SK-N-SH (cell line): ENCODE results near the gene LRRC3B.

Experiments used
- ELF1 ChIP-seq: IDR thresholded peaks from 2 replicates; pipeline ENCODE4 v1.4.0; 2012
- EZH2phosphoT487 ChIP-seq: fragments of 200-600 bp; sonication (generic); IDR thresholded peaks from 2 replicates; pipeline ENCODE4 v1.6.1; 2017; ENCODE audit warnings: low read depth, mixed run types, mild to moderate bottlenecking, antibody characterized with exemption, moderate library complexity, borderline replicate concordance
- GATA2 ChIP-seq: sonication (generic); formaldehyde crosslinking; IDR thresholded peaks from 2 replicates; pipeline ENCODE4 v1.5.0; 2020; ENCODE audit warnings: mild to moderate bottlenecking, missing genetic modification reagents
- JUND ChIP-seq: IDR thresholded peaks from 2 replicates; pipeline ENCODE4 v1.4.0; 2012
- MEF2A ChIP-seq: IDR thresholded peaks from 2 replicates; pipeline ENCODE4 v1.4.0; 2012; ENCODE audit warnings: low read depth, borderline replicate concordance
- NFIC ChIP-seq: IDR thresholded peaks from 2 replicates; pipeline ENCODE4 v1.4.0; 2012; ENCODE audit warnings: borderline replicate concordance
- POLR2AphosphoS5 ChIP-seq: IDR thresholded peaks from 2 replicates; pipeline ENCODE4 v1.6.1; 2012; ENCODE audit warnings: low read depth, low read length
- SIN3A ChIP-seq: IDR thresholded peaks from 2 replicates; pipeline ENCODE4 v1.6.1; 2012; ENCODE audit warnings: low read depth, mild to moderate bottlenecking, low read length, moderate library complexity, borderline replicate concordance
- TAF1 ChIP-seq: IDR thresholded peaks from 2 replicates; pipeline ENCODE4 v1.6.1; 2012; ENCODE audit warnings: low read depth, mild to moderate bottlenecking, low read length, moderate library complexity, borderline replicate concordance
- YY1 ChIP-seq: IDR thresholded peaks from 2 replicates; pipeline ENCODE4 v1.4.0; 2012; ENCODE audit warnings: low read depth, mild to moderate bottlenecking
- TF ChIP-seq, protein P1 (sequence below): fragments of 200-600 bp; sonication (generic); IDR thresholded peaks from 2 replicates; pipeline ENCODE4 v1.6.1; 2017; ENCODE audit warnings: antibody characterized with exemption, mild to moderate bottlenecking, moderate library complexity
- TF ChIP-seq, protein P2 (sequence below): IDR thresholded peaks from 2 replicates; pipeline ENCODE4 v1.6.1; 2012; ENCODE audit warnings: mild to moderate bottlenecking, low read depth, low read length, moderate library complexity
- TF ChIP-seq, protein P3 (sequence below): IDR thresholded peaks from 2 replicates; pipeline ENCODE4; 2012

DNA sequence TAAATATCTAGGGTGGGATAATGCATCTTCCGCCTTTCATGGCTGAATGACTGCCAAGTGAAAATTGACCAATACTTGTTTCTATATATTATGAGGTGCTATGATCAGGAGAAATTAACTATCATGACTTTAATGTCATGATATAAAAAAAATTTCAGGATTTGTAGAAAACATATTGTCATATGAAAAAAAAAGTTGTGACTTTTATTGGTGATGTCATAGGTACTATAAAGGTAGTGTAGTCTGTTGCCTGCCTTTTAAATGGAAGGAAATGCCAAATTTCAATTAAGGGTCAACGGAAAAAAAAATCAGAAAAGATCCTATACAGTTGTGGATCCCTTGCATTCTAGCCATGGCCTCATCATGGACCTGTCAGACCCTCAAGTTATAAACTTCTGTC is 15.5 kb downstream of the LRRC3B start:
- TF ChIP-seq ELF1 (no peak), JUND (no peak), MEF2A (no peak), YY1 (no peak), NFIC (no peak), SIN3A (no peak), GATA2 (CRISPR knock-in tag) (no peak), TAF1 (no peak), POLR2AphosphoS5 (no peak), EZH2phosphoT487 (no peak)
- TF ChIP-seq, protein P1, sequence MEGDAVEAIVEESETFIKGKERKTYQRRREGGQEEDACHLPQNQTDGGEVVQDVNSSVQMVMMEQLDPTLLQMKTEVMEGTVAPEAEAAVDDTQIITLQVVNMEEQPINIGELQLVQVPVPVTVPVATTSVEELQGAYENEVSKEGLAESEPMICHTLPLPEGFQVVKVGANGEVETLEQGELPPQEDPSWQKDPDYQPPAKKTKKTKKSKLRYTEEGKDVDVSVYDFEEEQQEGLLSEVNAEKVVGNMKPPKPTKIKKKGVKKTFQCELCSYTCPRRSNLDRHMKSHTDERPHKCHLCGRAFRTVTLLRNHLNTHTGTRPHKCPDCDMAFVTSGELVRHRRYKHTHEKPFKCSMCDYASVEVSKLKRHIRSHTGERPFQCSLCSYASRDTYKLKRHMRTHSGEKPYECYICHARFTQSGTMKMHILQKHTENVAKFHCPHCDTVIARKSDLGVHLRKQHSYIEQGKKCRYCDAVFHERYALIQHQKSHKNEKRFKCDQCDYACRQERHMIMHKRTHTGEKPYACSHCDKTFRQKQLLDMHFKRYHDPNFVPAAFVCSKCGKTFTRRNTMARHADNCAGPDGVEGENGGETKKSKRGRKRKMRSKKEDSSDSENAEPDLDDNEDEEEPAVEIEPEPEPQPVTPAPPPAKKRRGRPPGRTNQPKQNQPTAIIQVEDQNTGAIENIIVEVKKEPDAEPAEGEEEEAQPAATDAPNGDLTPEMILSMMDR, result no peak
- TF ChIP-seq, protein P2, sequence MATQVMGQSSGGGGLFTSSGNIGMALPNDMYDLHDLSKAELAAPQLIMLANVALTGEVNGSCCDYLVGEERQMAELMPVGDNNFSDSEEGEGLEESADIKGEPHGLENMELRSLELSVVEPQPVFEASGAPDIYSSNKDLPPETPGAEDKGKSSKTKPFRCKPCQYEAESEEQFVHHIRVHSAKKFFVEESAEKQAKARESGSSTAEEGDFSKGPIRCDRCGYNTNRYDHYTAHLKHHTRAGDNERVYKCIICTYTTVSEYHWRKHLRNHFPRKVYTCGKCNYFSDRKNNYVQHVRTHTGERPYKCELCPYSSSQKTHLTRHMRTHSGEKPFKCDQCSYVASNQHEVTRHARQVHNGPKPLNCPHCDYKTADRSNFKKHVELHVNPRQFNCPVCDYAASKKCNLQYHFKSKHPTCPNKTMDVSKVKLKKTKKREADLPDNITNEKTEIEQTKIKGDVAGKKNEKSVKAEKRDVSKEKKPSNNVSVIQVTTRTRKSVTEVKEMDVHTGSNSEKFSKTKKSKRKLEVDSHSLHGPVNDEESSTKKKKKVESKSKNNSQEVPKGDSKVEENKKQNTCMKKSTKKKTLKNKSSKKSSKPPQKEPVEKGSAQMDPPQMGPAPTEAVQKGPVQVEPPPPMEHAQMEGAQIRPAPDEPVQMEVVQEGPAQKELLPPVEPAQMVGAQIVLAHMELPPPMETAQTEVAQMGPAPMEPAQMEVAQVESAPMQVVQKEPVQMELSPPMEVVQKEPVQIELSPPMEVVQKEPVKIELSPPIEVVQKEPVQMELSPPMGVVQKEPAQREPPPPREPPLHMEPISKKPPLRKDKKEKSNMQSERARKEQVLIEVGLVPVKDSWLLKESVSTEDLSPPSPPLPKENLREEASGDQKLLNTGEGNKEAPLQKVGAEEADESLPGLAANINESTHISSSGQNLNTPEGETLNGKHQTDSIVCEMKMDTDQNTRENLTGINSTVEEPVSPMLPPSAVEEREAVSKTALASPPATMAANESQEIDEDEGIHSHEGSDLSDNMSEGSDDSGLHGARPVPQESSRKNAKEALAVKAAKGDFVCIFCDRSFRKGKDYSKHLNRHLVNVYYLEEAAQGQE, result no peak
- TF ChIP-seq, protein P3, sequence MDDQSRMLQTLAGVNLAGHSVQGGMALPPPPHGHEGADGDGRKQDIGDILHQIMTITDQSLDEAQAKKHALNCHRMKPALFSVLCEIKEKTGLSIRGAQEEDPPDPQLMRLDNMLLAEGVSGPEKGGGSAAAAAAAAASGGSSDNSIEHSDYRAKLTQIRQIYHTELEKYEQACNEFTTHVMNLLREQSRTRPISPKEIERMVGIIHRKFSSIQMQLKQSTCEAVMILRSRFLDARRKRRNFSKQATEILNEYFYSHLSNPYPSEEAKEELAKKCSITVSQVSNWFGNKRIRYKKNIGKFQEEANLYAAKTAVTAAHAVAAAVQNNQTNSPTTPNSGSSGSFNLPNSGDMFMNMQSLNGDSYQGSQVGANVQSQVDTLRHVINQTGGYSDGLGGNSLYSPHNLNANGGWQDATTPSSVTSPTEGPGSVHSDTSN, result no peak
